ENCODE results near the gene DLG1.

- no peak for TF ChIP-seq CTCF (IDR thresholded peaks at IDR 0.05 in 2 of 3, conservative IDR thresholded peaks at IDR 0.05 in 1 of 3; ENCODE audit: borderline replicate concordance in 1 of 3, insufficient read depth in 1 of 3, low read depth in 2 of 3, low read length in 2 of 3)
- no peak for TF ChIP-seq EZH2 (IDR thresholded peaks at IDR 0.05)
- TF ChIP-seq SIN3A (IDR thresholded peaks at IDR 0.05; ENCODE audit: low read depth): no peak
- TF ChIP-seq TCF7L2 (IDR thresholded peaks at IDR 0.05; ENCODE audit: borderline replicate concordance, extremely low read depth, insufficient read depth, insufficient read length): no peak
- no peak for TF ChIP-seq JUND (IDR thresholded peaks at IDR 0.05)
- no peak for TF ChIP-seq YY1 (IDR thresholded peaks at IDR 0.05; ENCODE audit: extremely low read depth, insufficient replicate concordance, low read depth, low read length)
- no peak for TF ChIP-seq POLR2AphosphoS5 (IDR thresholded peaks at IDR 0.05; ENCODE audit: low read depth, low read length)
- no peak for TF ChIP-seq EZH2phosphoT487 (IDR thresholded peaks at IDR 0.05; ENCODE audit: borderline replicate concordance)
- no peak for TF ChIP-seq POLR2A (IDR thresholded peaks at IDR 0.05; ENCODE audit: borderline replicate concordance, extremely low read depth, insufficient read depth, insufficient read length)
- no peak for TF ChIP-seq ZNF274 (IDR thresholded peaks at IDR 0.05; ENCODE audit: low read depth, low read length)
- TF ChIP-seq ELF1 (IDR thresholded peaks at IDR 0.05; ENCODE audit: borderline replicate concordance, low read depth): no peak
- TF ChIP-seq SP1 (IDR thresholded peaks at IDR 0.05; ENCODE audit: low read depth): no peak
- no peak for TF ChIP-seq CEBPB (IDR thresholded peaks at IDR 0.05; ENCODE audit: low read depth)
- TF ChIP-seq EGR1 (IDR thresholded peaks at IDR 0.05; ENCODE audit: low read depth): no peak
Measured at GRCh38 chr3:197262709-197263108, 35.7 kb downstream of the DLG1 start.

All from HCT116 (cell line).